ENCODE data around the gene ZNF438. TPM values are rescaled to one million over a fixed set of nuclear protein-coding genes. Genes with fewer than 3 reads are reported as not detected.

Gene ZNF438
- total and polyA plus RNA-seq, 2 of the 4 experiments (the other 2 are of a cell fraction): 1.8 to 2.9 TPM

DNA sequence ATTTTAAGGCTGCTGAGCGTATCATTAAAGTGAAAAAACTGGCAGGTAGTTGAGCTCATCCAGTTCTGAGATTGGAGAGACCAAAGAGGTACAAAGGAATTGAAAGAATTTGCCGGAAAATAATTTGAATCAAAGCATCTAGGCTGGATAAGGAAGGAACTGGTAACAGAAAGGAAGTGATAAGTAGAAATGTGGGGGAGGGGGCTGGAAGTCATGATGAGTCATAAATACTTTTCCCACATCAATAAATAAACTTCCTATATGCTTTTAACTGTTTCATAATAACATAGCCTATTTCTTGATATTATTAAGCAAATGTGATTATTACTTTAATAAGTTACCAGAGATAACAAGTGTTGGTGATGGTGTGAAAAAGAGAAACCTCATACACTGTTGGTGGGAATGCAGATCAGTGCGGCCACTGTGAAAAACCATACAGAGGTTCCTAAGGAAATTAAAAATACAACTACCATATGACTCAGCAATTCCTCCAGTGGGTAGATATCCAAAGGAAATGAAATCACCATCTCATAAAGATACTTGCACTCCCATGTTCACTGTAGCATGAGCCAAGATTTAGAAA lies 27.0 kb downstream of the ZNF438 start (continued):
- TF ChIP-seq, protein P1, sequence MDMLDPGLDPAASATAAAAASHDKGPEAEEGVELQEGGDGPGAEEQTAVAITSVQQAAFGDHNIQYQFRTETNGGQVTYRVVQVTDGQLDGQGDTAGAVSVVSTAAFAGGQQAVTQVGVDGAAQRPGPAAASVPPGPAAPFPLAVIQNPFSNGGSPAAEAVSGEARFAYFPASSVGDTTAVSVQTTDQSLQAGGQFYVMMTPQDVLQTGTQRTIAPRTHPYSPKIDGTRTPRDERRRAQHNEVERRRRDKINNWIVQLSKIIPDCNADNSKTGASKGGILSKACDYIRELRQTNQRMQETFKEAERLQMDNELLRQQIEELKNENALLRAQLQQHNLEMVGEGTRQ (IDR thresholded peaks at IDR 0.05; ENCODE audit: low read depth, low read length): no peak

DNA sequence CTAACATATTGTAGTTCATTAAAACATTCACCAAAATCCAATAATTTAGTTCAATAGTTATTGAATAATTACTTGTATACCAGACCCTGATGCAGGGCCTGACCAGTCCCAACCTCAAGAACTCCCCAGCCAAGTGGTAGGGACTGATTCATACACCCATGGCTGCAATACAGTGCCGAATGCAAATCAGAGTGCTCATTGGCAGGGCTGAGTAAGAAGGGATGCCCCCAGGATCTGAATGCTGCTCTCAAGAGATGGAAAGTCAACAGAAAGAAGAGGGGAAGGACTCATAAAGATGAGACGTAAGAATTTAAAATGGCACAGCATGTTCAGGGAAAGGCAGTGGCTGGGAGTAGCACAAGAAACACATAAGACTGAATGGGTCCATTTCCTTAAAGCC lies 29.9 kb downstream of the ZNF438 start:
- 100% methylated on average over 2 of the region's 2 CpGs; no CpG with 5 or more reads in 1 of the 2 experiments for WGBS, 2 experiments (ENCODE audit: extremely low coverage in 2 of 2, insufficient read length in 1 of 2)
- Histone ChIP-seq H3K4me2 (ENCODE audit: low read depth, low read length) (no peak overlapping the region), H3K18ac (ENCODE audit: low read depth, low read length) (no peak overlapping the region), H2AK5ac (ENCODE audit: low read depth, low read length) (peak overlapping the region; percentile 23), H3K4me1 (ENCODE audit: control insufficient read depth, insufficient read depth, low read length) (peaks cover 13% of the 10 kb centered on the region), H2AFZ (replicated peaks; ENCODE audit: low read length, poor library complexity) (no peak overlapping the region), H3K27ac (ENCODE audit: insufficient read depth, low read length) (no peak overlapping the region), H3K27me3 (ENCODE audit: control insufficient read depth, insufficient read depth, low read length) (no peaks in the 10 kb centered on the region), H3K9me1 (ENCODE audit: insufficient read depth, low read length) (peaks cover 9% of the 10 kb centered on the region; the same call in 1 of the 2 replicates), H2BK15ac (ENCODE audit: low read depth, low read length) (peak overlapping the region; percentile 85; the same call in 1 of the 3 replicates), H4K20me1 (ENCODE audit: insufficient read depth, low read length) (no peaks in the 10 kb centered on the region), H2BK20ac (ENCODE audit: low read depth, low read length) (peak overlapping the region; percentile 32; the same call in 1 of the 2 replicates), H2BK120ac (ENCODE audit: low read depth, low read length) (peak overlapping the region; percentile 62; the same call in 1 of the 2 replicates), H3K79me1 (ENCODE audit: low read depth in 1 of 2, low read length in 2 of 2) (peaks cover 16 to 55% of the 10 kb centered on the region in 2 experiments), H3K4ac (ENCODE audit: low read depth, low read length) (peak overlapping the region; percentile 62), H4K5ac (ENCODE audit: low read depth, low read length) (no peak overlapping the region), H3K56ac (ENCODE audit: extremely low read depth, insufficient read depth, low read length) (no peak overlapping the region), H2BK5ac (ENCODE audit: low read depth, low read length, poor library complexity, severe bottlenecking) (peak overlapping the region; percentile 11), H4K91ac (ENCODE audit: insufficient read depth, low read depth, low read length) (peak overlapping the region; percentile 41; the same call in 1 of the 2 replicates), H2AK9ac (replicated peaks; ENCODE audit: low read depth, low read length, poor library complexity) (no peak overlapping the region), H3K36me3 (ENCODE audit: control insufficient read depth, insufficient read depth, low read length) (no peaks in the 10 kb centered on the region), H3K14ac (replicated peaks; ENCODE audit: low read depth, low read length) (peak overlapping the region; percentile 58; the same call in 1 of the 2 replicates), H4K8ac (ENCODE audit: low read depth in 2 of 2, low read length in 2 of 2) (no peak overlapping the region), H3K9ac (ENCODE audit: low read depth, low read length) (no peak overlapping the region), H3K9me3 (ENCODE audit: control insufficient read depth, insufficient read depth, low read length) (no peaks in the 10 kb centered on the region), H3K4me3 (ENCODE audit: insufficient read depth, low read depth, low read length) (no peak overlapping the region), H3K23ac (ENCODE audit: low read depth, low read length) (0 out of 2 replicates have a peak overlapping the region, but pooled peaks have one; percentile 28)
- TF ChIP-seq, protein P2, sequence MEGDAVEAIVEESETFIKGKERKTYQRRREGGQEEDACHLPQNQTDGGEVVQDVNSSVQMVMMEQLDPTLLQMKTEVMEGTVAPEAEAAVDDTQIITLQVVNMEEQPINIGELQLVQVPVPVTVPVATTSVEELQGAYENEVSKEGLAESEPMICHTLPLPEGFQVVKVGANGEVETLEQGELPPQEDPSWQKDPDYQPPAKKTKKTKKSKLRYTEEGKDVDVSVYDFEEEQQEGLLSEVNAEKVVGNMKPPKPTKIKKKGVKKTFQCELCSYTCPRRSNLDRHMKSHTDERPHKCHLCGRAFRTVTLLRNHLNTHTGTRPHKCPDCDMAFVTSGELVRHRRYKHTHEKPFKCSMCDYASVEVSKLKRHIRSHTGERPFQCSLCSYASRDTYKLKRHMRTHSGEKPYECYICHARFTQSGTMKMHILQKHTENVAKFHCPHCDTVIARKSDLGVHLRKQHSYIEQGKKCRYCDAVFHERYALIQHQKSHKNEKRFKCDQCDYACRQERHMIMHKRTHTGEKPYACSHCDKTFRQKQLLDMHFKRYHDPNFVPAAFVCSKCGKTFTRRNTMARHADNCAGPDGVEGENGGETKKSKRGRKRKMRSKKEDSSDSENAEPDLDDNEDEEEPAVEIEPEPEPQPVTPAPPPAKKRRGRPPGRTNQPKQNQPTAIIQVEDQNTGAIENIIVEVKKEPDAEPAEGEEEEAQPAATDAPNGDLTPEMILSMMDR (conservative IDR thresholded peaks at IDR 0.05; ENCODE audit: low read depth, low read length): no peak
- TF ChIP-seq BHLHE40 (IDR thresholded peaks at IDR 0.05; ENCODE audit: low read depth, low read length): no peak
- TF ChIP-seq CEBPB (IDR thresholded peaks at IDR 0.05; ENCODE audit: low read depth, low read length): no peak
- TF ChIP-seq, protein P1 (IDR thresholded peaks at IDR 0.05; ENCODE audit: low read depth, low read length): no peak
- TF ChIP-seq POLR2A (IDR thresholded peaks at IDR 0.05; ENCODE audit: low read depth, low read length): no peak
- no peak for TF ChIP-seq SMC3 (IDR thresholded peaks at IDR 0.05; ENCODE audit: low read depth, low read length)
- TF ChIP-seq MAFK (IDR thresholded peaks at IDR 0.05; ENCODE audit: low read depth, low read length): no peak
- TF ChIP-seq, protein P3, sequence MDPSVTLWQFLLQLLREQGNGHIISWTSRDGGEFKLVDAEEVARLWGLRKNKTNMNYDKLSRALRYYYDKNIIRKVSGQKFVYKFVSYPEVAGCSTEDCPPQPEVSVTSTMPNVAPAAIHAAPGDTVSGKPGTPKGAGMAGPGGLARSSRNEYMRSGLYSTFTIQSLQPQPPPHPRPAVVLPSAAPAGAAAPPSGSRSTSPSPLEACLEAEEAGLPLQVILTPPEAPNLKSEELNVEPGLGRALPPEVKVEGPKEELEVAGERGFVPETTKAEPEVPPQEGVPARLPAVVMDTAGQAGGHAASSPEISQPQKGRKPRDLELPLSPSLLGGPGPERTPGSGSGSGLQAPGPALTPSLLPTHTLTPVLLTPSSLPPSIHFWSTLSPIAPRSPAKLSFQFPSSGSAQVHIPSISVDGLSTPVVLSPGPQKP (IDR thresholded peaks at IDR 0.05; ENCODE audit: borderline replicate concordance, low read depth, low read length): no peak
- CTCF ChIA-PET: no interaction called here
- intact Hi-C loops (cut with micrococcal nuclease): no loop called here
- POLR2A ChIA-PET (ENCODE audit: unreplicated experiment): no interaction called here
- BruUV-seq (replicated peaks): no TSS peak
- in situ Hi-C loops (cut with MboI; ENCODE audit: low sequenced_read_pairs): no loop called here
- DNase-seq (no peak), ATAC-seq (ENCODE audit: low read depth) (no peak)
- dilution Hi-C loops (cut with HindIII; ENCODE audit: low sequenced_read_pairs, unreplicated experiment): no loop called here
